ENCODE results near the gene ENKD1.

GRCh38 chr16:67675999-67676398 is 9.4 kb upstream of the ENKD1 start:
- no peak for TF ChIP-seq POLR2AphosphoS5 (IDR thresholded peaks at IDR 0.05; ENCODE audit: low read depth)
- TF ChIP-seq EZH2 (IDR thresholded peaks at IDR 0.05; ENCODE audit: low read depth, unreplicated experiment) = no peak
- TF ChIP-seq CTCF (conservative IDR thresholded peaks at IDR 0.05; ENCODE audit: low read depth in 2 of 2) = no peak

Data from GM23338 (cell line).